Colonic mucosa (tissue), 4 donors: Measurements from ENCODE around the gene HYCC1. TPM values are rescaled to one million over a fixed set of nuclear protein-coding genes. Genes with fewer than 3 reads are reported as not detected.

Experiments
- DNase-seq: peaks from one replicate; pipeline ENCODE4 v3.0.0-alpha.2; 2020
- H3K27ac ChIP-seq: fragments of 200-600 bp; one replicate; pipeline ENCODE4 v1.8.0; 2021
- H3K27me3 ChIP-seq: fragments of 200-600 bp; one replicate; pipeline ENCODE4 v1.8.0; 2021
- H3K36me3 ChIP-seq: fragments of 200-600 bp; one replicate; pipeline ENCODE4 v1.8.0; 2021
- H3K4me1 ChIP-seq: fragments of 200-600 bp; one replicate; pipeline ENCODE4 v1.8.0; 2021; ENCODE audit warnings: mild to moderate bottlenecking
- H3K4me3 ChIP-seq: fragments of 200-600 bp; one replicate; pipeline ENCODE4 v1.8.0; 2021
- H3K9ac ChIP-seq, 2 donors: one replicate each; pipeline ENCODE4 v1.7.0; 2013; ENCODE audit warnings: control low read depth in 2 of 2, low read depth in 2 of 2, low read length in 2 of 2
- H3K9me3 ChIP-seq: fragments of 200-600 bp; one replicate; pipeline ENCODE4 v1.8.0; 2021
- CTCF ChIP-seq: fragments of 200-600 bp; IDR thresholded peaks from one replicate; pipeline ENCODE4 v1.8.0; 2022; ENCODE audit warnings: antibody characterized with exemption, mild to moderate bottlenecking
- intact Hi-C: fragments of 100-400 bp; cut with DNase I; formaldehyde crosslinking; loops from one replicate; pipeline ENCODE4 v1.14.1; 2022
- total RNA-seq, 2 donors: library from RNA; stranded (reverse); fragmentation: NEBNext Ultra II Directional in 1 of 2; extraction: Animal tissue kit (Norgen Biotek cat#: 25700) in 1 of 2; gene quantifications; one replicate each; pipeline ENCODE4 v1.2.1, GENCODE V29; 2021
- donor health status: healthy.
- donor health status: DM: no; HTN: no; CAD: no.
- donor health status: DM: no; HTN: no; CAD: no.

HYCC1 gene
- total RNA-seq, 2 donors from 2014 or later = 5.5 to 10.8 TPM

DNA sequence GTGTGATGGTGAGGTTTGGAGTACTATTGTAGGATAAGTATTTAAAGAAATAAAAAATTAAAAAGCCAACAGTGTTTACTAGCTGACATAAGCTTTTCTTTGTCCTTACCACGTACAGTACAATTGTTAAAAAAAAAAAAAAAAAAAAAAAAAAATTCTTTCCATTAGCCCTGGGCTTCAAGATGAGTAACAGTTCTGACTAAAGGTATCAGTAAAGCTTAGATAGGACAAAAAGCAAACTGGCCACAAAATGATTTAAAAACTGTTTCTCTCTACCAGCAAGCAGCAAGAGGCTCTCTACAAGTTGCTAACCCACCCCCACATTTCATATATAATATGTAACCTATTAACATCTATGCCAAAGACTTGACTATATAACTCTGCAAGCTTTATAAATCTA lies 17.5 kb downstream of the HYCC1 start:
- Histone ChIP-seq H3K27me3 (no peaks in the 10 kb centered on the region), H3K9me3 (no peaks in the 10 kb centered on the region), H3K4me1 (no peaks in the 10 kb centered on the region), H3K9ac (no peak overlapping the region), H3K36me3 (no peaks in the 10 kb centered on the region), H3K27ac (no peak overlapping the region), H3K4me3 (no peak overlapping the region)
- no peak for TF ChIP-seq CTCF
- intact Hi-C loops = no loop called here
- DNase-seq = no peak

GRCh38 chr7:22995011-22995410 lies 18.9 kb downstream of the HYCC1 start:
- no peaks in the 10 kb centered on the region for H3K4me1 ChIP-seq
- no peak for TF ChIP-seq CTCF
- no peaks in the 10 kb centered on the region for H3K36me3 ChIP-seq
- H3K4me3 ChIP-seq = no peak overlapping the region
- H3K27me3 ChIP-seq = no peaks in the 10 kb centered on the region
- DNase-seq = no peak
- no peaks in the 10 kb centered on the region for H3K9me3 ChIP-seq
- intact Hi-C loops = no loop called here
- no peak overlapping the region for H3K9ac ChIP-seq
- no peak overlapping the region for H3K27ac ChIP-seq

- Histone ChIP-seq H3K4me3 (no peak overlapping the region), H3K4me1 (no peaks in the 10 kb centered on the region), H3K36me3 (no peaks in the 10 kb centered on the region), H3K27me3 (no peaks in the 10 kb centered on the region), H3K9me3 (no peaks in the 10 kb centered on the region), H3K27ac (no peak overlapping the region), H3K9ac (no peak overlapping the region)
- intact Hi-C loops = no loop called here
- no peak for DNase-seq
- no peak for TF ChIP-seq CTCF
Measured at GRCh38 chr7:22992874-22993840, 20.8 kb downstream of the HYCC1 start.

DNA sequence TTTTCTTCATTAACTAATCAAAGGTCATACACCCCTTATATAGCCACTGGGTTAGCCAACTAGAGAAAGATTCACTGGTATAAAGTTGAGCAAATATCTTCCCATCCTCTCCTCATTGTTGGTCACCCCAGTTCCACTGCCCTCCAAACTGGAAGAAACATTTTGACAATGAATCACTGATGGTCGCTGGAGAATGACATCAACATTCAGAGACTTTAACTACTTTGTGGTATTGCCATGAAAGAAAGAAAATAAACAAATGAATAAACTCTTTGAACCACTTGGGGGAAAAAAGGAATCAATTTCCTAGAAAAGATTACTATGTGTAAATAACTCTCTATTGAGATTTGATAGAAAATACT lies 23.4 kb downstream of the HYCC1 start:
- intact Hi-C loops = no loop called here
- Histone ChIP-seq H3K27me3 (no peaks in the 10 kb centered on the region), H3K9me3 (no peaks in the 10 kb centered on the region), H3K27ac (no peak overlapping the region), H3K36me3 (no peaks in the 10 kb centered on the region), H3K9ac (no peak overlapping the region), H3K4me1 (no peaks in the 10 kb centered on the region), H3K4me3 (no peak overlapping the region)
- no peak for DNase-seq
- TF ChIP-seq CTCF = no peak

- Histone ChIP-seq H3K27me3 (no peaks in the 10 kb centered on the region), H3K9ac (no peak overlapping the region), H3K4me3 (no peak overlapping the region), H3K27ac (no peak overlapping the region), H3K4me1 (no peaks in the 10 kb centered on the region), H3K9me3 (no peaks in the 10 kb centered on the region), H3K36me3 (no peaks in the 10 kb centered on the region)
- intact Hi-C loops = no loop called here
- no peak for TF ChIP-seq CTCF
- DNase-seq = no peak
Measured at GRCh38 chr7:22989643-22990587, 24.0 kb downstream of the HYCC1 start.
